H9 (cell line): Measurements from ENCODE around the gene GPHN. TPM values are rescaled to one million over a fixed set of nuclear protein-coding genes. Genes with fewer than 3 reads are reported as not detected.

Experiments
- DNase-seq: peaks from one replicate; pipeline ENCODE4 v3.0.0-alpha.2; 2017
- H2AFZ ChIP-seq: one replicate; pipeline ENCODE4 v1.6.1; 2013; ENCODE audit warnings: mild to moderate bottlenecking, low read length, control low read depth, moderate library complexity
- H2AK5ac ChIP-seq: 2 replicates; pipeline ENCODE4 v1.6.1; 2013; ENCODE audit warnings: low read length, control low read depth, mixed read lengths; ENCODE audit not compliant: insufficient read length
- H2BK120ac ChIP-seq: one replicate; pipeline ENCODE4 v1.6.1; 2013; ENCODE audit warnings: low read depth, mild to moderate bottlenecking, low read length, control low read depth, inconsistent platforms; ENCODE audit not compliant: poor library complexity, severe bottlenecking
- H2BK12ac ChIP-seq: 2 replicates; pipeline ENCODE4 v1.6.1; 2013; ENCODE audit warnings: low read length, control low read depth, mixed read lengths, low read depth; ENCODE audit not compliant: insufficient read length
- H2BK15ac ChIP-seq: 2 replicates; pipeline ENCODE4 v1.6.1; 2013; ENCODE audit warnings: low read depth, low read length, control low read depth
- H2BK20ac ChIP-seq: one replicate; pipeline ENCODE4 v1.6.1; 2013; ENCODE audit warnings: low read depth, mild to moderate bottlenecking, low read length, control low read depth, inconsistent platforms; ENCODE audit not compliant: poor library complexity, severe bottlenecking
- H2BK5ac ChIP-seq: 2 replicates; pipeline ENCODE4 v1.6.1; 2013; ENCODE audit warnings: low read length, control low read depth, mixed read lengths; ENCODE audit not compliant: insufficient read length
- H3K14ac ChIP-seq: 2 replicates; pipeline ENCODE4 v1.6.1; 2013; ENCODE audit warnings: low read length, control low read depth; ENCODE audit not compliant: insufficient read depth
- H3K18ac ChIP-seq: 2 replicates; pipeline ENCODE4 v1.6.1; 2013; ENCODE audit warnings: low read depth, mild to moderate bottlenecking, mixed read lengths, low read length, control low read depth; ENCODE audit not compliant: insufficient read length
- H3K23ac ChIP-seq: 2 replicates; pipeline ENCODE4 v1.6.1; 2013; ENCODE audit warnings: low read length, control low read depth, mixed read lengths, low read depth; ENCODE audit not compliant: insufficient read length
- H3K23me2 ChIP-seq: 2 replicates; pipeline ENCODE4 v1.6.1; 2013; ENCODE audit warnings: low read depth, mild to moderate bottlenecking, mixed read lengths, low read length, control low read depth; ENCODE audit not compliant: insufficient read length, poor library complexity, severe bottlenecking
- H3K27ac ChIP-seq: 2 replicates; pipeline ENCODE4 v1.5.1; 2013; ENCODE audit warnings: low read length, control low read depth, mixed read lengths, low read depth; ENCODE audit not compliant: insufficient read length
- H3K27me3 ChIP-seq: 2 replicates; pipeline ENCODE4 v1.6.1; 2013; ENCODE audit warnings: low read length, control low read depth, inconsistent platforms; ENCODE audit not compliant: insufficient read depth
- H3K4ac ChIP-seq: 2 replicates; pipeline ENCODE4 v1.6.1; 2013; ENCODE audit warnings: low read depth, mild to moderate bottlenecking, control low read depth, inconsistent platforms, low read length, moderate library complexity
- H3K4me1 ChIP-seq: 2 replicates; pipeline ENCODE4 v1.6.1; 2013; ENCODE audit warnings: low read length, control low read depth, inconsistent platforms; ENCODE audit not compliant: insufficient read depth
- H3K4me2 ChIP-seq: 2 replicates; pipeline ENCODE4 v1.6.1; 2013; ENCODE audit warnings: low read length, control low read depth, mixed read lengths; ENCODE audit not compliant: insufficient read length, insufficient read depth
- H3K56ac ChIP-seq: 2 replicates; pipeline ENCODE4 v1.6.1; 2013; ENCODE audit warnings: low read depth, mild to moderate bottlenecking, mixed read lengths, low read length, control low read depth; ENCODE audit not compliant: insufficient read length
- H3K79me1 ChIP-seq: 2 replicates; pipeline ENCODE4 v1.6.1; 2013; ENCODE audit warnings: low read depth, mild to moderate bottlenecking, moderate library complexity, low read length, control low read depth, inconsistent platforms; ENCODE audit not compliant: insufficient read depth, poor library complexity, severe bottlenecking
- H3K79me2 ChIP-seq: 2 replicates; pipeline ENCODE4 v1.6.1; 2013; ENCODE audit warnings: low read length, control low read depth, inconsistent platforms; ENCODE audit not compliant: insufficient read depth
- H3K9ac ChIP-seq: 2 replicates; pipeline ENCODE4 v1.6.1; 2013; ENCODE audit warnings: low read length, control low read depth, mixed read lengths; ENCODE audit not compliant: insufficient read length; ENCODE audit errors: extremely low read depth
- H3K9me3 ChIP-seq: one replicate; pipeline ENCODE4 v1.6.1; 2013; ENCODE audit warnings: low read depth, low read length, inconsistent platforms; ENCODE audit not compliant: control insufficient read depth
- H3T11ph ChIP-seq: one replicate; pipeline ENCODE4 v1.6.1; 2013; ENCODE audit warnings: mild to moderate bottlenecking, low read length, control low read depth, inconsistent platforms
- H4K20me1 ChIP-seq: one replicate; pipeline ENCODE4 v1.6.1; 2013; ENCODE audit not compliant: control insufficient read depth, insufficient read length, insufficient read depth
- H4K5ac ChIP-seq: 2 replicates; pipeline ENCODE4 v1.6.1; 2013; ENCODE audit warnings: low read depth, mild to moderate bottlenecking, mixed read lengths, low read length, control low read depth; ENCODE audit not compliant: insufficient read length
- H4K8ac ChIP-seq: replicated peaks from 2 replicates; pipeline ENCODE4 v1.6.1; 2013; ENCODE audit warnings: low read length, control low read depth, mixed read lengths, low read depth; ENCODE audit not compliant: insufficient read length
- H4K91ac ChIP-seq: 2 replicates; pipeline ENCODE4 v1.6.1; 2013; ENCODE audit warnings: low read depth, mild to moderate bottlenecking, moderate library complexity, mixed read lengths, low read length, control low read depth; ENCODE audit not compliant: insufficient read length
- H3K27ac Mint-ChIP-seq, 3 experiments: 2 replicates in 2 of 3; 3 replicates in 1 of 3; pipeline ENCODE4 v1.8.0; 2020 to 2021; ENCODE audit warnings: mixed read lengths in 3 of 3, mild to moderate bottlenecking in 1 of 3, moderate library complexity in 1 of 3
- H3K27me3 Mint-ChIP-seq: 2 replicates; pipeline ENCODE4 v1.8.0; 2021; ENCODE audit warnings: low read depth, mild to moderate bottlenecking, moderate library complexity, mixed read lengths
- H3K36me3 Mint-ChIP-seq, 3 experiments: 2 replicates in 2 of 3; 3 replicates in 1 of 3; pipeline ENCODE4 v1.8.0; 2020 to 2021; ENCODE audit warnings: low read depth in 3 of 3, mixed read lengths in 3 of 3; ENCODE audit not compliant: insufficient read depth in 1 of 3
- H3K4me1 Mint-ChIP-seq, 2 experiments: 2 replicates each; pipeline ENCODE4 v1.8.0; 2020; ENCODE audit warnings: mixed read lengths in 2 of 2
- H3K4me3 Mint-ChIP-seq, 2 experiments: 2 replicates in 1 of 2; 3 replicates in 1 of 2; pipeline ENCODE4 v1.8.0; 2020 to 2021; ENCODE audit warnings: mild to moderate bottlenecking in 2 of 2, mixed read lengths in 2 of 2, moderate library complexity in 1 of 2
- H3K9me3 Mint-ChIP-seq, 2 experiments: 2 replicates in 1 of 2; 3 replicates in 1 of 2; pipeline ENCODE4 v1.8.0; 2020; ENCODE audit warnings: mild to moderate bottlenecking in 2 of 2, mixed read lengths in 2 of 2, moderate library complexity in 1 of 2
- WGBS: extraction: QIAGEN DNeasy Blood & Tissue Kit; methylation state at CpG from one replicate; pipeline ENCODE4 v1.1.7; 2013; ENCODE audit warnings: missing lambda C conversion rate, low lambda C conversion rate, mixed read lengths; ENCODE audit not compliant: insufficient read length; ENCODE audit errors: extremely low coverage; 5-methylcytosine and 5-hydroxymethylcytosine counted together
- total RNA-seq: library from RNA; stranded (reverse); gene quantifications from 2 replicates; pipeline ENCODE4 v1.2.1, GENCODE V29; 2021
- TF ChIP-seq, protein P1 (sequence below): fragments of 200-600 bp; sonication (generic); conservative IDR thresholded peaks from 3 replicates; pipeline ENCODE4 v1.8.0; 2021; ENCODE audit warnings: antibody characterized with exemption, mild to moderate bottlenecking

Gene GPHN
- total RNA-seq, 1 experiment from 2014 or later, result 16.1 TPM

GRCh38 chr14:66923251-66923650 is 415.3 kb downstream of the GPHN start:
- no CpG with 5 or more reads among the region's 1 CpG for WGBS
- no peak for DNase-seq
- Histone ChIP-seq H3K27me3 (no peaks in the 10 kb centered on the region), H2AFZ (no peak overlapping the region), H3K4me1 (no peaks in the 10 kb centered on the region), H4K8ac (no peak overlapping the region), H3K18ac (no peak overlapping the region), H2AK5ac (no peak overlapping the region), H3K23me2 (no peaks in the 10 kb centered on the region), H2BK15ac (no peak overlapping the region), H2BK5ac (no peak overlapping the region), H3K14ac (no peak overlapping the region), H3K4ac (no peak overlapping the region), H4K91ac (no peak overlapping the region), H2BK120ac (no peak overlapping the region), H4K5ac (no peak overlapping the region), H3K79me2 (no peaks in the 10 kb centered on the region), H3K4me2 (no peak overlapping the region), H3K9ac (no peak overlapping the region), H3T11ph (no peak overlapping the region), H3K79me1 (no peaks in the 10 kb centered on the region), H3K27ac (no peak overlapping the region), H3K23ac (no peak overlapping the region), H4K20me1 (no peaks in the 10 kb centered on the region), H2BK12ac (no peak overlapping the region), H3K9me3 (no peaks in the 10 kb centered on the region), H3K56ac (no peak overlapping the region), H2BK20ac (no peak overlapping the region)
- peaks cover 0 to 2% of the 10 kb centered on the region in 2 experiments; a peak in 2 of 5 replicates for H3K9me3 Mint-ChIP-seq
- no peaks in the 10 kb centered on the region for H3K27me3 Mint-ChIP-seq
- peaks cover 0 to 11% (median 10%) of the 10 kb centered on the region in 3 experiments; a peak in 4 of 7 replicates for H3K36me3 Mint-ChIP-seq
- H3K27ac Mint-ChIP-seq, result no peak overlapping the region
- no peaks in the 10 kb centered on the region for H3K4me1 Mint-ChIP-seq
- H3K4me3 Mint-ChIP-seq, result no peak overlapping the region
- TF ChIP-seq, protein P1, sequence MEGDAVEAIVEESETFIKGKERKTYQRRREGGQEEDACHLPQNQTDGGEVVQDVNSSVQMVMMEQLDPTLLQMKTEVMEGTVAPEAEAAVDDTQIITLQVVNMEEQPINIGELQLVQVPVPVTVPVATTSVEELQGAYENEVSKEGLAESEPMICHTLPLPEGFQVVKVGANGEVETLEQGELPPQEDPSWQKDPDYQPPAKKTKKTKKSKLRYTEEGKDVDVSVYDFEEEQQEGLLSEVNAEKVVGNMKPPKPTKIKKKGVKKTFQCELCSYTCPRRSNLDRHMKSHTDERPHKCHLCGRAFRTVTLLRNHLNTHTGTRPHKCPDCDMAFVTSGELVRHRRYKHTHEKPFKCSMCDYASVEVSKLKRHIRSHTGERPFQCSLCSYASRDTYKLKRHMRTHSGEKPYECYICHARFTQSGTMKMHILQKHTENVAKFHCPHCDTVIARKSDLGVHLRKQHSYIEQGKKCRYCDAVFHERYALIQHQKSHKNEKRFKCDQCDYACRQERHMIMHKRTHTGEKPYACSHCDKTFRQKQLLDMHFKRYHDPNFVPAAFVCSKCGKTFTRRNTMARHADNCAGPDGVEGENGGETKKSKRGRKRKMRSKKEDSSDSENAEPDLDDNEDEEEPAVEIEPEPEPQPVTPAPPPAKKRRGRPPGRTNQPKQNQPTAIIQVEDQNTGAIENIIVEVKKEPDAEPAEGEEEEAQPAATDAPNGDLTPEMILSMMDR, result no peak; the same call in 2 of the 3 replicates
